GM12865 (cell line): ENCODE data around the gene VENTX.

Experiments used
- DNase-seq: peaks from one replicate; pipeline ENCODE4 v3.0.0; 2010; ENCODE audit warnings: low read depth
- H3K4me3 ChIP-seq: 2 replicates; pipeline ENCODE4 v1.5.1; 2011; ENCODE audit warnings: mild to moderate bottlenecking, low read depth, low read length, control low read depth
- TF ChIP-seq, protein P1 (sequence below): IDR thresholded peaks from 2 replicates; pipeline ENCODE4 v1.5.1; 2011; ENCODE audit warnings: low read length, control low read depth, low read depth, inconsistent platforms; ENCODE audit not compliant: insufficient read depth; ENCODE audit errors: missing control alignments

The VENTX gene, protein sequence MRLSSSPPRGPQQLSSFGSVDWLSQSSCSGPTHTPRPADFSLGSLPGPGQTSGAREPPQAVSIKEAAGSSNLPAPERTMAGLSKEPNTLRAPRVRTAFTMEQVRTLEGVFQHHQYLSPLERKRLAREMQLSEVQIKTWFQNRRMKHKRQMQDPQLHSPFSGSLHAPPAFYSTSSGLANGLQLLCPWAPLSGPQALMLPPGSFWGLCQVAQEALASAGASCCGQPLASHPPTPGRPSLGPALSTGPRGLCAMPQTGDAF

DNA sequence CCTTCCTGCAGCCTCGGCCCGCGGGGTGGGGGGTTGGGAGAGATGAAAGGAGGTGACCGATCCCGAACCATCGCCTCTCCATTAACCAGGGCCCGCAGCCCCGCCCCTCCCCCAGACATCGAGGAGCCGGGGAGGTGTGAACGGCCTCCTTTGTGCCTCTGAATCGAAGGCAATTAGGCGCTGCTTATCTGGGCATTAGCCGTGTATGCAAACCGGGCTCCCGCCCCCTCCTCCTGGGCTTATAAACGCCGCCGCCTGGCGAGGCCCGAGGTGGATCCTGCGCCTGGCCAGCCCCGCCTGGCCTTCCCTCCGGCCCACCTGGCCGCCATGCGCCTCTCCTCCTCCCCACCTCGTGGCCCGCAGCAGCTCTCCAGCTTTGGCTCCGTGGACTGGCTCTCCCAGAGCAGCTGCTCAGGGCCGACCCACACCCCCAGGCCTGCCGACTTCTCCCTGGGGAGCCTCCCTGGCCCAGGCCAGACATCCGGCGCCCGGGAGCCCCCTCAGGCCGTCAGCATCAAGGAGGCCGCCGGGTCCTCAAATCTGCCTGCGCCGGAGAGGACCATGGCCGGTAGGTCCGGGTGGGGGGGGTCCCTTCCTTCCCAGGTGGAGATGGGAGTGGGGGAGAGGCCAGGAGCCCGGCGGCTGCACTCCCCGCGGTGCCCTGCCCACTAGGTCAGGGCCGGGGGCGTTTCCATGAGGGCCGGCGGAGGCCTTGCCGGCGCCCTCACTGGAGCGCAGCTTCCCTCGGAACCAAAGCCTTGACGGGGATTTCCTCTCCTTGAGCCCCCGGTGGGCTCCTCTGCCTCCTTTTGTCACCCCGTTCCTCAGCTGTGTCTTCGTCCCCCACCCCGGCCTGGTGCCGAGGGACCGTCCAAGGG is at the start of gene VENTX:
VENTX (plus strand) TSS at position 268 of the 878 bp plus-strand sequence; CDS start at position 328, 60 bp downstream.
- no peak for DNase-seq
- TF ChIP-seq, protein P1, sequence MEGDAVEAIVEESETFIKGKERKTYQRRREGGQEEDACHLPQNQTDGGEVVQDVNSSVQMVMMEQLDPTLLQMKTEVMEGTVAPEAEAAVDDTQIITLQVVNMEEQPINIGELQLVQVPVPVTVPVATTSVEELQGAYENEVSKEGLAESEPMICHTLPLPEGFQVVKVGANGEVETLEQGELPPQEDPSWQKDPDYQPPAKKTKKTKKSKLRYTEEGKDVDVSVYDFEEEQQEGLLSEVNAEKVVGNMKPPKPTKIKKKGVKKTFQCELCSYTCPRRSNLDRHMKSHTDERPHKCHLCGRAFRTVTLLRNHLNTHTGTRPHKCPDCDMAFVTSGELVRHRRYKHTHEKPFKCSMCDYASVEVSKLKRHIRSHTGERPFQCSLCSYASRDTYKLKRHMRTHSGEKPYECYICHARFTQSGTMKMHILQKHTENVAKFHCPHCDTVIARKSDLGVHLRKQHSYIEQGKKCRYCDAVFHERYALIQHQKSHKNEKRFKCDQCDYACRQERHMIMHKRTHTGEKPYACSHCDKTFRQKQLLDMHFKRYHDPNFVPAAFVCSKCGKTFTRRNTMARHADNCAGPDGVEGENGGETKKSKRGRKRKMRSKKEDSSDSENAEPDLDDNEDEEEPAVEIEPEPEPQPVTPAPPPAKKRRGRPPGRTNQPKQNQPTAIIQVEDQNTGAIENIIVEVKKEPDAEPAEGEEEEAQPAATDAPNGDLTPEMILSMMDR: no peak
- no peak within 1 kb of the TSS for H3K4me3 ChIP-seq

DNA sequence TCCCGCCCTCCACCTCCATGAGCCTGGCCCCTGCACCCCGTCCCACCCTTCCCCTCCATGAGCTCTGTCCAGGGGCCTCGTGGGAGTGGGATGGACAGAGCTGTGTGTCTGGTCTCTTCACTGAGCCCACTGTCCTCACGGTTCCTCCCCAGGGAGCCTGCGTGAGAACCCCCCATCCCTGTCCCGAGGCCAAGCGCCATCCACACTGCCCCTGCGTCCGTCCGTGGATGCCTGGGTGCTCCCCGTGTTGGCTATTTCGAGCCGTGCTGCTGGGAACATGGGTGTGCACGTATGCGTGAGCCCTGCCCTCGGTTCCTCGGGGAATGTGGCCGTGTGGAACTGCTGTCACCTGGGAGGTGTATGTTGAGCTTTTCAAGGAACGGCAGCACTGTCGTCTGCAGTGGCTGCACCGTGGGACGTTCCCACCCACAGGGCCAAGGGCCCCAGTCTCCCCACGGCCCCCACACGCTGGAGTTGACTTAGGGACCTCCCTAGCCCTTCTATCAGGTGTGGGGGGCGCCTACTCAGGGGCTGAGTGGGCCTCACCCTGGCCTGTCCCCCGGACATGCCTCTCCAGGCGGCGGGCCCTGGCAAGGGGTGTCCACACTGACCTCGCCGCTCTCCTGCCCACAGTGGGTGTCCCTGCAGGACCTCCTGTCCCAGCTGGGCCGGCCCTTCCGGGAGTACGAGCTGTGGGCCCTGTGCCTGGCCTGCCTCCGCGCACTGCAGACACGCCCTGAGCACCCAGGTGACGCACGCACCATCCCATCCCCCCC is 49.6 kb upstream of the VENTX start:
- H3K4me3 ChIP-seq: no peak overlapping the region
- TF ChIP-seq, protein P1: no peak
- DNase-seq: no peak

DNA sequence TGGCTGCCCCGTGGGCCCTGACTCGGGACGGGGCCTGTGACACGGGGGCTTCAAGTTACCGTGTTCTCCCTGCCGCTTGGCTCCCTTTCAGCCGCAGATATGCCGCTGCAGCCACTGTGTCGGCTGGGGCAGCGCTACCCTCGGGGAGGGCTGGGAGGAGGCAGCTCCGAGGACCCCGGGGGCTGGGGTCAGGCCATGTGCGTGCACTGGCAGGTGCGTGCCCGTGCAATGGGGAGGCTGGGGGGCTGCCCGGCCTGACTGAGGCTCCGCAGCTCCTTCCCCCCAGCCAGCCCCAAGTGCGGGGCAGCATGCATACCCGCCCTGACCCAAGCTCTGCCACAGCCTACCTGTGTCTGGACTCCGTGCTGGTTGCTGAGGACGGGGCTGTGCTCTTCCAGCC is 48.4 kb upstream of the VENTX start:
- DNase-seq: no peak
- TF ChIP-seq, protein P1: no peak
- H3K4me3 ChIP-seq: no peak overlapping the region

DNA sequence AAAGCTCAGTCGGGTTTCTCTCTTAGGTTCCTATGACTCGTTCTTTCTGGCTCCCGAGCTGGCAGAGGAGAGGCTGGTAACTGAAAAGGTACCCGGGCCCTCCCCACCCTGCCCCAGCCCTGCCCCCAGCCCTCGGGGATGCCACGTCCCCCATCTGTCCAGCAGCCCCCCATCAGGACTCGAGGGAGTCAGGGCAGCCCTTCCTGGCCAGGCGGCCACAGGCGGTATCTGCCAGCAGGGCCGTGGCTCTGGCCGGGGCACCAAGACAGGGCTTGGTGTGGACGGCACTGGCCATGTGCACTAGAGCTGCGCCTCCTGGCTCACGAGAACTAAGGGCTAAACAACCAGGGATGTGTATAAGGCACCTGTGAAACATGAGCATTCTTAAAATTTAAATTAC is 47.9 kb upstream of the VENTX start:
- H3K4me3 ChIP-seq: no peak overlapping the region
- DNase-seq: no peak
- TF ChIP-seq, protein P1: no peak

DNA sequence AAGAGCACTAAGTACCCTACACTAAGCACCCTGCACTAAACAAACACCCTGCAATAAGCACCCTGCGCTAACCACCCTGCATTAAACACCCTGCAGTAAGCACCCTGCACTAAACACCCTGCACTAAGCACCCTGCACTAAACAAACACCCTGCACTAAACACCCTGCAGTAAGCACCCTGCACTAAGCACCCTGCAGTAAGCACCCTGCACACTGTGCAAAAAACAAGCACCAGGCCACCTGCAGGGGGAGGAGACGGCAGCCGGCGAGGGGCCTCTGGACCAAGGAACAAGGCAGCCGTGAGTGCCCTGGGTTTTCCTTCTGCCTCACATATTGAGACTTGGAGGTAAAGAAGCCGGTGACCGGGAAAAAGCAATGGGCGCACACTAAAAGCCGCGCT is 47.4 kb upstream of the VENTX start:
- no peak overlapping the region for H3K4me3 ChIP-seq
- DNase-seq: no peak
- TF ChIP-seq, protein P1: no peak

DNA sequence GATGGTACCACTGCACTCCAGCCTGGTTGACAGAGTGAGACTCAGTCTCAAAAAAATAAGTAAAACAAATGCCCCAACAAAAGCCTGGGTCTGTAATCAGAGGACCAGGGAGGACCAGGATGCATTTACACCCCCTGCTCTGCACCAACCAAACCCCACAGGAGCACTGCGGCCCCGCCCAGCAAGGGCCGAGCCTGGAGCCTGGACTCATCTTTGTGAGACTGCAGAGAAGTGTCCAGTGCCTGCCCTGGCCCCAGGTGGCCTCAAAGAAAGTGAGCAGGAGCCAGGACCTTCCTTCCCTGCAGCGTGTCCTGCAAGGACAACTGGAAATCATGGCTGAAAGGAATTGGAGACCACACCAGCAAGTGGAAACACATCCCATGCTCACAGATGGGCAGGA is 46.0 kb upstream of the VENTX start:
- TF ChIP-seq, protein P1: no peak
- DNase-seq: no peak
- H3K4me3 ChIP-seq: no peak overlapping the region
